Endodermal cell (in vitro differentiated cells): ENCODE measurements around the gene TNIK. TPM values are rescaled to one million over a fixed set of nuclear protein-coding genes. Genes with fewer than 3 reads are reported as not detected.

ENCODE experiments used
- DNase-seq: peaks from one replicate; pipeline ENCODE4 v3.0.0-alpha.2; 2017
- H3K27ac ChIP-seq: 2 replicates; pipeline ENCODE4 v1.5.1; 2013; ENCODE audit warnings: mild to moderate bottlenecking, low read depth, low read length, moderate library complexity
- H3K27me3 ChIP-seq: 2 replicates; pipeline ENCODE4 v1.6.1; 2013; ENCODE audit warnings: mild to moderate bottlenecking, low read length, moderate library complexity; ENCODE audit not compliant: insufficient read depth, control insufficient read depth, poor library complexity, severe bottlenecking
- H3K36me3 ChIP-seq: 2 replicates; pipeline ENCODE4 v1.7.0; 2013; ENCODE audit warnings: mild to moderate bottlenecking, low read length, moderate library complexity; ENCODE audit not compliant: control insufficient read depth, insufficient read depth
- H3K4me1 ChIP-seq: one replicate; pipeline ENCODE4 v1.7.0; 2013; ENCODE audit warnings: low read length; ENCODE audit not compliant: control insufficient read depth, insufficient read depth
- H3K4me3 ChIP-seq: 2 replicates; pipeline ENCODE4 v1.5.1; 2013; ENCODE audit warnings: mild to moderate bottlenecking, low read length, moderate library complexity
- H3K9ac ChIP-seq: 2 replicates; pipeline ENCODE4 v1.6.1; 2013; ENCODE audit warnings: mild to moderate bottlenecking, low read length, moderate library complexity; ENCODE audit not compliant: poor library complexity, severe bottlenecking; ENCODE audit errors: extremely low read depth
- H3K9me3 ChIP-seq: 2 replicates; pipeline ENCODE4 v1.6.1; 2013; ENCODE audit warnings: mild to moderate bottlenecking, low read length, moderate library complexity; ENCODE audit not compliant: control insufficient read depth
- H3K27ac Mint-ChIP-seq: 2 replicates; pipeline ENCODE4 v1.8.0; 2020; ENCODE audit warnings: mixed read lengths
- H3K27me3 Mint-ChIP-seq: 2 replicates; pipeline ENCODE4 v1.8.0; 2021; ENCODE audit warnings: mild to moderate bottlenecking, mixed read lengths; ENCODE audit not compliant: insufficient read depth
- H3K36me3 Mint-ChIP-seq: 2 replicates; pipeline ENCODE4 v1.8.0; 2020; ENCODE audit warnings: low read depth, mixed read lengths
- H3K4me1 Mint-ChIP-seq: 2 replicates; pipeline ENCODE4 v1.8.0; 2020; ENCODE audit warnings: mixed read lengths
- H3K4me3 Mint-ChIP-seq: 2 replicates; pipeline ENCODE4 v1.8.0; 2020; ENCODE audit warnings: mild to moderate bottlenecking, moderate library complexity, mixed read lengths
- H3K9me3 Mint-ChIP-seq: 2 replicates; pipeline ENCODE4 v1.8.0; 2020; ENCODE audit warnings: mild to moderate bottlenecking, mixed read lengths
- CTCF ChIP-seq: fragments of 200-600 bp; sonication (generic); conservative IDR thresholded peaks from 2 replicates; pipeline ENCODE4 v1.5.0; 2021; ENCODE audit warnings: antibody characterized with exemption, mild to moderate bottlenecking
- WGBS, 2 experiments: methylation state at CpG; one replicate each; pipeline versions ENCODE4 v1.1.5 to v1.1.7; 2013; ENCODE audit warnings: missing lambda C conversion rate in 2 of 2, mixed read lengths in 1 of 2; ENCODE audit not compliant: insufficient coverage in 1 of 2, insufficient read length in 1 of 2; 5-methylcytosine and 5-hydroxymethylcytosine counted together
- total RNA-seq, 2 donors: library from RNA; stranded (reverse); fragmentation: NEBNext Ultra II Directional in 1 of 2; extraction: Animal tissue kit (Norgen Biotek cat#: 25700) in 1 of 2; gene quantifications; 2 replicates in 1 of 2; 3 replicates in 1 of 2; pipeline ENCODE4 v1.2.1, GENCODE V29; 2021

Gene TNIK
- total RNA-seq, 2 donors from 2014 or later, result 12.2 to 14.9 TPM

- no peaks in the 10 kb centered on the region for H3K4me1 ChIP-seq
- Mint-ChIP-seq H3K9me3 (no peaks in the 10 kb centered on the region), H3K27ac (peak overlapping the region; percentile 74), H3K4me1 (peaks cover 9% of the 10 kb centered on the region), H3K27me3 (no peaks in the 10 kb centered on the region), H3K36me3 (no peaks in the 10 kb centered on the region), H3K4me3 (no peak overlapping the region)
- H3K9me3 ChIP-seq, result no peaks in the 10 kb centered on the region
- no peak overlapping the region for H3K9ac ChIP-seq
- H3K36me3 ChIP-seq, result no peaks in the 10 kb centered on the region
- H3K27me3 ChIP-seq, result no peaks in the 10 kb centered on the region
- no peak overlapping the region for H3K4me3 ChIP-seq
- TF ChIP-seq CTCF, result no peak
- WGBS, 2 experiments, result 82 to 94% methylated on average over 1 to 2 of the region's 2 CpGs
- no peak overlapping the region for H3K27ac ChIP-seq
- DNase-seq, result no peak
These were observed 223.2 kb downstream of the TNIK start for GRCh38 chr3:171237009-171237385.

GRCh38 chr3:171236265-171237008 lies 223.8 kb downstream of the TNIK start:
- Mint-ChIP-seq H3K27me3 (no peaks in the 10 kb centered on the region), H3K4me1 (peaks cover 9% of the 10 kb centered on the region), H3K36me3 (no peaks in the 10 kb centered on the region), H3K9me3 (no peaks in the 10 kb centered on the region), H3K4me3 (no peak overlapping the region), H3K27ac (no peak overlapping the region)
- TF ChIP-seq CTCF, result no peak
- Histone ChIP-seq H3K9me3 (no peaks in the 10 kb centered on the region), H3K4me3 (no peak overlapping the region), H3K36me3 (no peaks in the 10 kb centered on the region), H3K27ac (no peak overlapping the region), H3K9ac (no peak overlapping the region), H3K27me3 (no peaks in the 10 kb centered on the region), H3K4me1 (no peaks in the 10 kb centered on the region)
- WGBS, 2 experiments, result 87 to 93% methylated on average over 7 to 8 of the region's 8 CpGs
- no peak for DNase-seq

- H3K9ac ChIP-seq, result no peak overlapping the region
- H3K4me1 Mint-ChIP-seq, result peaks cover 9% of the 10 kb centered on the region
These were observed 225.8 kb downstream of the TNIK start for GRCh38 chr3:171234298-171235010.

More at GRCh38 chr3:171234298-171235010, 225.8 kb downstream of the TNIK start:
- H3K4me3 Mint-ChIP-seq, result no peak overlapping the region
- no peaks in the 10 kb centered on the region for H3K36me3 Mint-ChIP-seq
- no peak for DNase-seq
- Histone ChIP-seq H3K27me3 (no peaks in the 10 kb centered on the region), H3K4me1 (no peaks in the 10 kb centered on the region), H3K36me3 (no peaks in the 10 kb centered on the region), H3K9me3 (no peaks in the 10 kb centered on the region), H3K4me3 (no peak overlapping the region), H3K27ac (no peak overlapping the region)
- no peaks in the 10 kb centered on the region for H3K9me3 Mint-ChIP-seq
- H3K27ac Mint-ChIP-seq, result no peak overlapping the region
- WGBS, 2 experiments, result 93 to 96% methylated on average over 4 to 8 of the region's 8 CpGs
- H3K27me3 Mint-ChIP-seq, result no peaks in the 10 kb centered on the region
- no peak for TF ChIP-seq CTCF
